Measurements from ENCODE around the gene PTPRCAP.

PTPRCAP gene

GRCh38 chr11:67423466-67423865 lies 14.0 kb downstream of the PTPRCAP start:
- DNase-seq: no peak

- no peak for DNase-seq
Observed at GRCh38 chr11:67422891-67423290, 14.6 kb downstream of the PTPRCAP start.

- DNase-seq: no peak
Observed at GRCh38 chr11:67421430-67422031, 16.0 kb downstream of the PTPRCAP start.

- peak; percentile 98 for DNase-seq
Observed at GRCh38 chr11:67420646-67421429, 16.6 kb downstream of the PTPRCAP start.

- no peak for DNase-seq
Observed at GRCh38 chr11:67420147-67420645, 17.3 kb downstream of the PTPRCAP start.

GRCh38 chr11:67419325-67420049 lies 18.0 kb downstream of the PTPRCAP start:
- DNase-seq: no peak

- no peak for DNase-seq
Observed at GRCh38 chr11:67418476-67419281, 18.8 kb downstream of the PTPRCAP start.

- DNase-seq: no peak
Observed at GRCh38 chr11:67417425-67417824, 20.1 kb downstream of the PTPRCAP start.

- DNase-seq: peak; percentile 88
Observed at GRCh38 chr11:67416416-67417335, 20.8 kb downstream of the PTPRCAP start.

GRCh38 chr11:67415501-67416304 lies 21.8 kb downstream of the PTPRCAP start, which contains the start of gene CARNS1:
Gene CARNS1 (plus strand): TSS chr11:67415678. CDS start chr11:67416200, 522 bp downstream.
- DNase-seq: no peak

- DNase-seq: no peak
Observed at GRCh38 chr11:67413266-67413849, 24.1 kb downstream of the PTPRCAP start.

- DNase-seq: no peak
Observed at GRCh38 chr11:67412495-67413179, 24.8 kb downstream of the PTPRCAP start.

GRCh38 chr11:67411785-67412152 lies 25.7 kb downstream of the PTPRCAP start:
- no peak for DNase-seq

- no peak for DNase-seq
Observed at GRCh38 chr11:67410984-67411784, 26.3 kb downstream of the PTPRCAP start.

- no peak for DNase-seq
Observed at GRCh38 chr11:67410369-67410831, 27.1 kb downstream of the PTPRCAP start.

GRCh38 chr11:67409781-67410368 lies 27.6 kb downstream of the PTPRCAP start:
- no peak for DNase-seq

- DNase-seq: peak; percentile 82
Observed at GRCh38 chr11:67409261-67409666, 28.2 kb downstream of the PTPRCAP start.
